SHP77 (cell line): Measurements from ENCODE around the gene ANTXR2.
A peak's percentile ranks its signal among the peaks of the same experiment; 100 is the strongest.

ENCODE experiments used
- DNase-seq, 2 experiments: peaks; one replicate each; lab custom pipeline; 2025; lab: John Stamatoyannopoulos, UW

ANTXR2 gene

DNA sequence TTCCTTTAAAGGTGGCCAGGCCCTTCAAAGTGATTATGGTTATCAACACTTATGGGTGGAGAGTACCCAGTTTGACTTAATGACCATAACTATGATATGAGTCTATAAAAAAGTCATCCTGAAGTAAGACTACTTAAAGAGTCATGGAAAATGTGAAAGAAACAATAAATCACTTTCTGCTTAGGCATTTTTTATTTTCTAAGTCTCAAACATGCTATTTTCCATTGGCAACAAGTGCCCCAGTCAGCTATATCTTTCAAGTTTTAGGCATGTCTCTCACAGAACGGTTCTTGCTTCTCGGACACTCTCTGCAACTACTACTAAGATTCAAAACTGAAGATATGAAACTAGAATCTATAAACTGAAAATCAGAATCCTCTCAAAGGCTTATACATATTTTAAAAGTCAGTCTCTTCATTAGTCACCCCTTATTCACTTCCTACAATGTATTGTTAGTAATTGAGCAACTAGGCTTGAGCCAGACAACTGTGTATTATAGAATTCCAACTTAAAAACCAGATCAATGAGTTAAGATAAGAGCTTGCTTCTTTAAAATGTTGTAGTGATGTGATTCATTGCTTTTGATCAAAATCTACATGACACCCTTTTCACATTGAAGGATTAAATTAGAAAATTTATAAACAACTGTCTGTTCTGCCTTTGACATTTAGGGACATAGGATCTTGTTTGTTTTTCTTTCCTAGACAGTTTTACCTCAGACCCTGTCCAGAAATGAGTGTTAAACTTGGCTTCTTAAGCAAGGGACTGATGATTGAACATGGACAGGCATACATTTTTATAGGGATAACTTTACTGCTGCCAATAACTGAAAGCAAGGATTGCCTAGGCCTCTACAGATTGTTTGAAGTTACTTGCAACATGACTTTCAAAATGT lies 2.9 kb downstream of the ANTXR2 start:
- no peak for DNase-seq

DNA sequence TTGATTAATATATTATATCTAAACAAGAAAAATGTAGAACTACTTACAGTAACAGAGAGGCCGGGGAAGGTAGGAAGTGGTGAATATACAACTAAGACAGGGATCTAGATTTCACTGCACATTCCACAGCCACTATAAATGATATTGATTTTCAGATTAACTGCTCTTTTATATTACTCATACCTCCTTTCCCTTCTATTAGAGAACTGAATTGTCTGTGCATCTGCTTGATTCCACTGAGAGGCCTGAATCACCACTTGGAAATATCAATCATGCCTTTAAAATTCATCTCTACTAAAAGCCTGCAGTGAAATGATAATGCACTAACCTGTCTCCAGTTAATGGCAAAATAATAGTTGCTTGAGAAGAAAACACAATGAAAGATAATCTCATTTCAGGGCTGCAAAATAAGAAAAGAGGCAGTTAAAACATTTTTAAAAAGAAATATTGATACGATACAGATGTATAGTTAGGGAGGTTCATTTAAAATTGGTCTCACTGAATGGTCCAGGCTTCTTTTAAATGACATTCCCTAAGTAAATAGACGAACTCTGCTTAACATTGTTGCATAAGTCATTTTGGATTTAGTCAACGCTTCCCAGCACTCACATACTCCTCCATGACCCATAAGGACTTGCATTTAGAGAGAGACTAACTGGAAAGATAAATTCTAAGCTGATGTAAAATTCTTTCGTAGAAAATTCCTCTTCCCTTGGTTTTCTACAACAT lies 3.8 kb downstream of the ANTXR2 start:
- DNase-seq = no peak

DNA sequence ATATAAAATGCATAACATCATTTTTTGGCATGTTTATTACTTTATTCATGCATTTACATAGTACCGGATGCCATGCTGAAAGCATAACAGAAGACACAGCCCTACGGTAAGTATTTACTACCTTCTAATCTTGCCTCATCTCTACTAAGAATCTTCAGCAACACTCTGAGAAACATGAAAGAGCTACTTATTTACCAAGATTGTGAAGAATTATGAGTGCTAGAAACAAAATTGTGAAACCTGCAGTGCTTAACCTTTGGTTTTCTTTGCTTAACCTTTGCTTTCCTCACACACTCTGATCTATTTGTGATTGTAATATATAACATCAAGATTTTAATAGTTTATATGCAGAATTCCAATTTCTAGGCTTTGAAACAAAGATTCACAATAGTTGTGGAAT lies 7.4 kb downstream of the ANTXR2 start:
- DNase-seq = no peak

DNA sequence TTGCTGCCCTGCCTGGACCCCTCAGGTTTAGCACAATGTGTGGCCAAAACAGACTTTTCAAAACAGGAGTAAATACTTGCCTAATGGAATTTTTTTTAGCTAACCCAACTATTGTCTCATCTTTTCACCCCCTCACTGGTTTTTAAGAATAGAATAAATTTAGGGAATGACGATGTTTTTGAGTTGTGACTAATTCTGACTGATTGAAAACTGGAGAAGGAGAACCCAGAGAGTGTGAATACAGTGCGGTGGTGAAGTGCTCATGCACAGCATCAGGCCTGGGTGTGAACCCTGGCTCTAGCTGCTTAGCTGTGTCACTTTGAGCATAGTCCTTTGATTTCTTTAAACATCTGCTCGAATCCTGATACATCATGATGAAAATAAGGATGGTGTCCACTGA lies 10.5 kb downstream of the ANTXR2 start:
- DNase-seq = no peak

DNA sequence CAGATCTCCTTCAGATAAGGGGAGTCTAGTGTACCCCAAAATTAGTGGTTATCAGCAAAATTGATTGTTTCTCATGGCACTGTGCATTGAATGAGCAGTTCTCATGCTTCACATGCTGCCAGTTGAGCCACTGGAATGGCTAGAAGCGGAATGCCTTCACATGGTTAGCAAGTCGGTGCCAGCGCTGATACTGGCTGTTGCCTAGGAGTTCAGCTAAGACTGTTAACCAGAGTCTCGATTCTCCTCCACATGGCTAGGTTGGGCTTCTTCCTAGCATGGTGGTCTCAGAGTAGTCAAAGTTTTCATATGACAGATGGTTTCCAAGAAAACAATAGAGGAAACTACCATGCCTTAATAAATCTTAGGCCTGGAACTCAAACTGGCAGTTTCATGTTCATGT lies 12.2 kb downstream of the ANTXR2 start:
- no peak for DNase-seq

DNA sequence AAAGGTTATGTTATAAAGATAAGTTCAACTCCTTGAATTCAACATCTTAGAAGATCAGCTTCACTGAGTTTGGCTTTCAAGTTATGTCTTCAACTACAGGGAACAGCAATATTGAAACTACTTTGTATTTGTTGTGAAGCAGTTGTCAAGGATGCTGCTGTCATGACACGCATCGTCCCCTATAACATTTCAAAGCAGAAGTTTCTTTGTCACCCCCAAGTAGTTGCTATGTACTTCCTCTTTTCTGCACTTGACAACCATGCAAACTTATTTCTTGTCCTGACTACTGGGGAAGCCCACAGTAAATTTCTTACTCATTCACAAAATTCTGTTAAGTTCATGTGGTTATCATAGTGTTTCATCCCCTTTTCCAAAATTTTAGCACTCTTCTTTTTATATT lies 14.3 kb downstream of the ANTXR2 start:
- DNase-seq = no peak

DNA sequence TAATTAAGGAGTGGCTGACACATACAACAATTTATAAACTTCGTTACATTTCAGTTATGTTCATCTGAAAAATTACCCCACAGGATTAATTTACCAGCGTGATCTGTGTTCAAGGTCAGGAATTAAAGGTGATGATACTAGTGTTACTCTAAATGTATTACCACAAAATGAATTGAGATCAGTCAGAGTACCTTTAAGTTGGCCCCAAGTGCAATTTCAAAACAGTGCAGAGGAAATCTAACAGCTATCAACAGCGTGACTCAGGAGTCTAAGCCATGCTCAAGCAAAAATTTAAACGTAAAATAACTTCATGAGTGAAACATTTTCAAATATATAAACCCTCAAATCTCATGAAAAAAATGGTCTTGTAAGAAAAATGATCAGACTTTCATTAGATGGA lies 18.7 kb downstream of the ANTXR2 start:
- no peak for DNase-seq

DNA sequence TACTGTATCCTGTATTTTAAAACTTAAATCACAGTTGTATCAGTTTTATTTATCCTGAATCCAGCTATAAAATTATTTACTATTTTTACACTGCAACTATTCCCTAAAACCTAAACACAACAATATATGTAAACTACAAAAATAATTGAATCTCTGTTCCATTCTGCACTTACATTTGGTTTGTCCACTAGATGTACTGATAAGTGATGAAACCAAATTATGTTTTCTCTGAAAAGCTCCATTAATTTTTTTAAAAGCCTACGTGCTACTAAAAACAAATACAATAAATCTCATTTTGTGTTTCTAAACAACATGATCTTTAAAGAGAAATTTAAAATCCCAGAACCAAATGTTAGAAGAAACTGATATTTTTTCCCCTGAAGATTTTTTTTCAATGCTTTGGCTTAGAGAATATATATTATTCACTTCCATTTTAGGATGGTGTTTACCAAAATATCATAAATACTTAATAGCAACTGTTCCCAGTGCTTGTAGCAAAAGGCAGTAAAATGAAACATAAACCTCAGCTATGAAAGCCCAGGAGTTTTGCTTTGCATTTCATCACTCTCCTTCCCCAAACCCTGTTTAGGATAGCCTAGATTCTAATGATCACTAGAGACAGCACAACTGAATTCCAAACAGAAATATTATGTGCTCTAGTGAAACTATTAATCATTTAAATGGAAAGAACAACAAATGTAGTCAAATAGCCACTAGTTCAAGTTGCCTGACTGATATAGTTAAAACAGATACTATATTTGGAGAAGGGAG lies 19.7 kb downstream of the ANTXR2 start:
- no peak for DNase-seq

DNA sequence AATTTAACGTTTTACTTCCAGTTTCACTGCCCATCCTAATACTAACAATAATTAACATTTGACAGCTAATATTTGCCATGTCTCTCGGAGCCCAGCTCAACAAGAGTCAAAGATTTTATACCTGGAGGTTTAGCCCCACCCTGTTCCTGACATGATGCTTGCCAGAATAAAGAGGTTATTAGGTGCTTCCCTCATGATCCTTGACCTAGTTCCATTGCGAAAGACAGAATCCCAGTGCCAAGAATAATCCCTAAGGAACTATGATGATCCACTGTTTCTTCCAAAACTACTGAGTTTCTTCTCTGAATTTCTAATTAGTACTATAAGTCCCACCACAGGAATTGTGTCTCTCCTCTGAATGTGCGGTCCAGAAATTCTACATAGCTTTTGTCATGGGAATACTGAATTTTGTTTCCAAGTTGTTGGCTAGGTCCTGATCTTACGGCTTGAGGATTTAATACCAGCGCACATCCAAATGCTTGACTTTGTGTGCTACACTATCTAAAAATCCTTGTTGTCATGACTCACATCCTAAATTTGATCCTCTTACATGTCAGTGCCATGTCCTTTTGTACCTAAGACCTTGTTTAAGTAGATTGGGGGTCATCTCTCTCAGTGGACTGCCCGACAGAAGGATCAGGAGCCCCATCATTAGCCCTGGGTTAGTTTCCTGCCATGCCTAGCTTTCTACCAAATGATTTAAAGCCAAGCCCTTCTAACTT lies 23.1 kb downstream of the ANTXR2 start:
- no peak for DNase-seq

DNA sequence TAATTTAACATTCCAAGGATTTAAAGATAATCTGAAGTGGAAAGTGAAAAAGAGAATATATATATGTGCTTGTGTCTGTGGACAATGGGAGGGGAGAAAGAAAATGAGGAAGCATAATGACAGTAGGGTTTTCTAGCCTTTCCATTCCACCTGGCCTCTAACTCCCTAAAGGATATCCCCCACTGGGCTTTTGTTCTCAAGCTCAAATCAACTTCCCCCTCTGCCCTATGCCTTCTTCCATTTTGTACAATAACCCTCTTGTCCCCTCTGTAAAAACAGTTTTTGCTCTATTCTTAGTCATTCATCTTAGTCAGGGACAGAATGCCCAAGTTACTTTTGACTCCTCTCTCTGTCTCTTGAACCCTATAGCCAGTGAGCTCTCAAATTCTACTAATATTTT lies 23.6 kb downstream of the ANTXR2 start:
- DNase-seq = no peak

DNA sequence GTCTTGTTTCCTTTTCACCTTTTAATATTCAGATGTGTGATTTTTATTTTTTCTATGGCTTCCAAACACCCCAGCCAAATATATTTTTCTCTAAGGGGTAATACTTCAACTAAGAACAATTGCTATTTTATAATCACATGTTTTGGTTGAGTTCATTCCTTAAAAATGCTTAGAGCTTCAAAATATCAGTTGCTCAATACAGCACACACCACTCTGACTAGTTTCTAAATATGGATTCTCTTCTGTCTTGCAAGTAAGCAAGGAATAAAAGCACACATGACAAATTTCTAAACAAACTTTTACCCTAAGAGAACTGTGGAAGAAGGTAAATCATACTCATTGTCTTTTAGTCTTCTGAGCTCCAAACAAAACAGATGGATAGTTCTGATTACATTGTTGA lies 27.2 kb downstream of the ANTXR2 start:
- no peak for DNase-seq

DNA sequence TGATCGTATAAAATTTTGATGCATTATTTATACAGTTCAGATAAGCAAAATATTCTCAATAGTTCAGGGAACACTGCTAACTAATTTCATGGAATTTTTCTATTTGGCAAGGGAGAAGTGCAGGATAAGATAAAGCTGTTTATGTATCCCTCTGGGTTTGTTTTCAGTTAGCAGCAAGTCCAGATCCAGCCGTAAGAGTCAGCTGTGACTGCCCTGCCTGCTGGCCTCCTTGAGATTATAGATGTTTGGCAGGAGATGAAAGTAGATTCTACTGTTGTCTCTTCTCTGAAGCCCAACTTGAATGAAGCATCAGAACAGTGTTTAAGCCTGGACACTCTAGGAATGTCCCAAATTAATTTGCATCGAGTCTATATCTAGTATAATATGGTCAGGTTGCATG lies 29.5 kb downstream of the ANTXR2 start:
- DNase-seq = no peak

DNA sequence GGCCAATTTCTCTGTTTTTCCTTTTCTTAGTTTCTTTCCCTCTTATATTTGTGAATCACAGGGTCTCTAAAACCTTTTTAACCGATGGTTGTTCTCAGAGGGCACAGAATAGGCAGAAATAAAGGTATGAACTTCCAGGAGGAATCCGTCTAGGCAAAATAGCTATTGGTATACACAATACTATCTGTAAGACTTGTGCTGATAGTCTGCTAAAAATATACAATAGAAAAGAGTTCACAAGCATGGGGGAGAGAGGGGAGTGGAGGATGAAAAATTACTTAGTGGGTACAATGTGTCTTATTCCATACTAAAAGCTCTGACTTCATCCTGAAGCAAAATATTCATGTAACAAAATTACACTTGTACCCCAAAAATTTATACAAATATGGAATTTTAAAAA lies 30.2 kb downstream of the ANTXR2 start:
- DNase-seq = no peak

DNA sequence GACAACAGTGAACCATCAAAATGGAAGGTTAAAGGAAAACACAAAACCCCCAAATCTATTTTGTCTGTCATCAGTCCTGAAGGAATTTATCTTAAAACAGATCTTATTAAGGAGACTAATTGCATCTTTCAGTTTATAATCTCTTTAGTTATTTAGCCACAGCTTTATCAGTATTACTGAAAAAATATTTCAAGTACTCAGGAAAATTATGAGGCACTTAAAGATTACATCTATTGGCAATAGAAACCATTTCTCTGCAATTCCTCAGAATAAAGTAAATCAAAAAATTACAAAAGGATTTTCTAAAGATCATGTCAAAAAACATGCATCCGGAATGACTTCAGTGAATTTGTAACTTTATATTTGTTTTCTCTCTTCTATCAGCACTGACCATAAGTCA lies 35.2 kb downstream of the ANTXR2 start:
- no peak for DNase-seq

DNA sequence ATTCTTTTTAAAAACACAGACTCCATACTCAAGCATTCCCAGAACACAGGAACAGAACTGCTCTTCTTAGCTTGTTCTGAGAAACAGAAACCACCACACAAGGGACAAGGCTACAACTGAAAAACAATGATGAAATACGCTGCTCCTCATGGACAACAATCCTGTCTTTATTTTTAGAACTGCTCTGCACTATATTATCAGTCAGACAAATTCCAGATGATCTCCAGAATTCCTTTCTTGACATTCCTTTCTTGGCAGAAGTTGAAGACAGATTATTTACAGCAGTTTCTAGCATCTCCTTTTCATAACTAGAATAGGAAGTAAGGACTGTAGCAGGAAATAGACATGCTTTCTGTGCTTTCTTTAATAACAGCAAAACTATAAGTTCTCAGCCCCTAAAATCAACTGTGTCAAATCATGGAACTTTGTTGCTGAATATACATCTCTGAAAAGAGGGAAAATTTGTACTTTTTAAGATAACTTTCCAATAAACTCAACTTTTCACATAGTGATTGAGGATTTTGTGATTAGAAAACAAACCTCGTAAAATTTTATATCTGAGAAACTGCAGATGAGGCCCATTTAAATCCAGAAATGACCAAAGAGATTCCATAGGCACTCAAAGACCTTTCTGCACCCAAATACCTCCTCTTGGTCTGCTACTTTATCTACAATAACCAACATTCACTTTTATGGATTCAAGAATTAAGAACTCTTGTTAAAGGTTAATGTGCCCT lies 35.9 kb downstream of the ANTXR2 start:
- DNase-seq = no peak

DNA sequence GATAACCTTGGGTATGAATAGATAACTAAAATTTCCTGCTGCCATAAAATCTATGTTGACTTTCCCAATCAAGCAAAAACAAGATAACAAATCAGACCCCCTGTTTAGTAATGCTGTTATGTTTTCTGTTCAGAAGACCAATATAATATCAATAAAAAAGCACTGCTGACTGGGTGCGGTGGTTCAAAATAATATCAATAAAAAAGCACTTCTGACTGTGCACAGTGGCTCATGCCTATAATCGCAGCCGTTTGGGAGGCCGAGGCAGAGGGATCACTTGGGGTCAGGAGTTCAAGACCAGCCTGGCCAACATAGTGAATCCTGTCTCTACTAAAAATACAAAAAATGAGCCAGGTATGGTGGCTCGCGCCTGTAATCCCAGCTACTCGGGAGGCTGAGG lies 36.7 kb downstream of the ANTXR2 start:
- DNase-seq = no peak

DNA sequence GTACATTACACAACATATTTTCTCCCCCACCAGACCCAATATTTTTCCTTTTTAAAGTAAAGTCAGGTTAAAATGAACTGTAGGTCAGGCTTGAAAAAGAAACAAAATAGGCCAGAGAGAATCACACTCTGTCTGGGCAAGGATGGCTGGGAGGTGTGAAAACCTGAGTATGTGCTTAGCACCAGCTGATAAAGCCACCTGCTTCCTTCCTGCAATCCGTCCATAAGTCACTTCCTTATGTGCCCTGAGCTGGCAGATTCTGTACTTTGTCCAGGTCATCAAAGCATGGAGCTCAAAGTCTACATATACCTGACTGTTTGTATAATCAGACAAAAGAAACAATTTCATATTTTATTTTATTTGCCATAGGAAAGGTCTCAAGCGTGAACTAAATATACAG lies 37.7 kb downstream of the ANTXR2 start:
- DNase-seq = peak; percentile 18 to 49

DNA sequence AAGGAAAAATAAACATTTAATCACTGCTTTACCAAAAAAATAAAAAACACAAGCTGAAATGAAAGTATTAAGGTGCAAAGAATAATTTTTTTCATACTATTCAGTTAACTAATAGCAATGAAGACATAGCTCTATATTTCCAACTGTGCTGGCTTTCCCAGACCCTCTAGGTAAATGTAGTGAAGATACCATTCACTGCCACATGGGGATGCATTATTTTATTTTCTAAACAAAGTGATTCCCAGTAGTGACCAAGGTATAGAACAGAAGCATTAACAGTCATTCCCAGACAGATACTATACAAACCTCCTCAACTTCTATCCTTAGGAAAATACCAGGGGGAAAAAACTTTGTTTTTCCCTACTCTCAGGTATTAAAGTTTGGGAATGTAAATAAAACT lies 39.4 kb downstream of the ANTXR2 start:
- DNase-seq = no peak

DNA sequence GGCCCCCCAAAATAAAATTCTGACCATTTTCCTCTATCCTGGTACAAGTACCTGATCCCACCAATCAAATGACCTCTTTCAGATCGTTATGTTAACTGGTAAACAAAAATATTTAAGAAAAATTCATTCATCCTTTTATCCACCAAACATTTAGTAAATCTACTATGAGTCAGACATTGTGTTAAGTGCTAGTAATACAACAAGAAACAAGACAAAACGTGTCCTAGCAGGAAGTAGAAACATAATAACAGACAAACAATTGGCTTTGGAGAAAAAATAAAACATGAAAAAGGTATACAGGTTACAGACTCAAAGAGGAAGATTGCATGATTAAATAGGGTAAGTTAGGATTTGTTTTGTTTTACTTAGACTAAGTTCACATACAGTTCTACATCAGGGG lies 43.7 kb downstream of the ANTXR2 start:
- no peak for DNase-seq

DNA sequence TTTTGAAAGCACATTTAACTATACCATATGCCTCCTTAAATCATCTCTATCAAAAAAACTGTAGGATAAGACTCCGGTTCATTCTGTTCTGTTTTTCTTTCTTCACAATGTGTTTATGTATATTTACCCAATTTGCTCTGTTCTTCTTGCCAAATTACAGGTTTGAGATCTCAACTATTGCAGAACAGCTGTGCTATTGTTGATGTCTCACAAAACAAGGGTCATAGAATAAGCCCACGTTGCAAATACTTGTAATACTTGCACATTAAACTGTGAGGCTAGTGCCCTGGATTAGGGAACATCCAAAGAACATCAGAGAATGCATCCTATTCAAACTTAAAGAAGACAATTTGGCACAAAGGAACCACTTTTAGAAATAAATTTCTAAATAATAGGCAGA lies 45.4 kb downstream of the ANTXR2 start:
- no peak for DNase-seq

DNA sequence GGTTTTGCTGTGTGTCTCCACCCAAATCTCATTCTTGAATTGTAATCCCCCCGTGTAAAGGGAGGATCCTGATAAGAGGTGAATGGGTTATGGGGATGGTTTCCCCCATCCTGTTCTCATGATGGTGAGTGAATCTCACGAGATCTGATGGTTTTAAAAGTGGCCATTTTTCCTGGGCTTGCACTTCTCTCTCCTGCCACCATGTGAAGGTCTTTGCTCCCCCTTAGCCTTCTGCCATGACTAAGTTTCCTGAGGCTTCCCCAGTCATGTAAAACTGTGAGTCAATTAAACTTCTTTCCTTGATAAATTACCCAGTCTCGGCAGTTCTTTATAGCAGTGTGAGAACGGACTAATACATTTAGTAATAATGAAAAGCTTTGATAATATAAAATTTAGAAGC lies 46.9 kb downstream of the ANTXR2 start:
- no peak for DNase-seq
